H9 (cell line): Measurements from ENCODE around the gene NTRK3. TPM values are rescaled to one million over a fixed set of nuclear protein-coding genes. Genes with fewer than 3 reads are reported as not detected.

Experiments used
- DNase-seq: peaks from one replicate; pipeline ENCODE4 v3.0.0-alpha.2; 2017
- H2AFZ ChIP-seq: one replicate; pipeline ENCODE4 v1.6.1; 2013; ENCODE audit warnings: mild to moderate bottlenecking, low read length, control low read depth, moderate library complexity
- H2AK5ac ChIP-seq: 2 replicates; pipeline ENCODE4 v1.6.1; 2013; ENCODE audit warnings: low read length, control low read depth, mixed read lengths; ENCODE audit not compliant: insufficient read length
- H2BK120ac ChIP-seq: one replicate; pipeline ENCODE4 v1.6.1; 2013; ENCODE audit warnings: low read depth, mild to moderate bottlenecking, low read length, control low read depth, inconsistent platforms; ENCODE audit not compliant: poor library complexity, severe bottlenecking
- H2BK12ac ChIP-seq: 2 replicates; pipeline ENCODE4 v1.6.1; 2013; ENCODE audit warnings: low read length, control low read depth, mixed read lengths, low read depth; ENCODE audit not compliant: insufficient read length
- H2BK15ac ChIP-seq: 2 replicates; pipeline ENCODE4 v1.6.1; 2013; ENCODE audit warnings: low read depth, low read length, control low read depth
- H2BK20ac ChIP-seq: one replicate; pipeline ENCODE4 v1.6.1; 2013; ENCODE audit warnings: low read depth, mild to moderate bottlenecking, low read length, control low read depth, inconsistent platforms; ENCODE audit not compliant: poor library complexity, severe bottlenecking
- H2BK5ac ChIP-seq: 2 replicates; pipeline ENCODE4 v1.6.1; 2013; ENCODE audit warnings: low read length, control low read depth, mixed read lengths; ENCODE audit not compliant: insufficient read length
- H3K14ac ChIP-seq: 2 replicates; pipeline ENCODE4 v1.6.1; 2013; ENCODE audit warnings: low read length, control low read depth; ENCODE audit not compliant: insufficient read depth
- H3K18ac ChIP-seq: 2 replicates; pipeline ENCODE4 v1.6.1; 2013; ENCODE audit warnings: low read depth, mild to moderate bottlenecking, mixed read lengths, low read length, control low read depth; ENCODE audit not compliant: insufficient read length
- H3K23ac ChIP-seq: 2 replicates; pipeline ENCODE4 v1.6.1; 2013; ENCODE audit warnings: low read length, control low read depth, mixed read lengths, low read depth; ENCODE audit not compliant: insufficient read length
- H3K23me2 ChIP-seq: 2 replicates; pipeline ENCODE4 v1.6.1; 2013; ENCODE audit warnings: low read depth, mild to moderate bottlenecking, mixed read lengths, low read length, control low read depth; ENCODE audit not compliant: insufficient read length, poor library complexity, severe bottlenecking
- H3K27ac ChIP-seq: 2 replicates; pipeline ENCODE4 v1.5.1; 2013; ENCODE audit warnings: low read length, control low read depth, mixed read lengths, low read depth; ENCODE audit not compliant: insufficient read length
- H3K27me3 ChIP-seq: 2 replicates; pipeline ENCODE4 v1.6.1; 2013; ENCODE audit warnings: low read length, control low read depth, inconsistent platforms; ENCODE audit not compliant: insufficient read depth
- H3K4ac ChIP-seq: 2 replicates; pipeline ENCODE4 v1.6.1; 2013; ENCODE audit warnings: low read depth, mild to moderate bottlenecking, control low read depth, inconsistent platforms, low read length, moderate library complexity
- H3K4me1 ChIP-seq: 2 replicates; pipeline ENCODE4 v1.6.1; 2013; ENCODE audit warnings: low read length, control low read depth, inconsistent platforms; ENCODE audit not compliant: insufficient read depth
- H3K4me2 ChIP-seq: 2 replicates; pipeline ENCODE4 v1.6.1; 2013; ENCODE audit warnings: low read length, control low read depth, mixed read lengths; ENCODE audit not compliant: insufficient read length, insufficient read depth
- H3K56ac ChIP-seq: 2 replicates; pipeline ENCODE4 v1.6.1; 2013; ENCODE audit warnings: low read depth, mild to moderate bottlenecking, mixed read lengths, low read length, control low read depth; ENCODE audit not compliant: insufficient read length
- H3K79me1 ChIP-seq: 2 replicates; pipeline ENCODE4 v1.6.1; 2013; ENCODE audit warnings: low read depth, mild to moderate bottlenecking, moderate library complexity, low read length, control low read depth, inconsistent platforms; ENCODE audit not compliant: insufficient read depth, poor library complexity, severe bottlenecking
- H3K79me2 ChIP-seq: 2 replicates; pipeline ENCODE4 v1.6.1; 2013; ENCODE audit warnings: low read length, control low read depth, inconsistent platforms; ENCODE audit not compliant: insufficient read depth
- H3K9ac ChIP-seq: 2 replicates; pipeline ENCODE4 v1.6.1; 2013; ENCODE audit warnings: low read length, control low read depth, mixed read lengths; ENCODE audit not compliant: insufficient read length; ENCODE audit errors: extremely low read depth
- H3K9me3 ChIP-seq: one replicate; pipeline ENCODE4 v1.6.1; 2013; ENCODE audit warnings: low read depth, low read length, inconsistent platforms; ENCODE audit not compliant: control insufficient read depth
- H3T11ph ChIP-seq: one replicate; pipeline ENCODE4 v1.6.1; 2013; ENCODE audit warnings: mild to moderate bottlenecking, low read length, control low read depth, inconsistent platforms
- H4K20me1 ChIP-seq: one replicate; pipeline ENCODE4 v1.6.1; 2013; ENCODE audit not compliant: control insufficient read depth, insufficient read length, insufficient read depth
- H4K5ac ChIP-seq: 2 replicates; pipeline ENCODE4 v1.6.1; 2013; ENCODE audit warnings: low read depth, mild to moderate bottlenecking, mixed read lengths, low read length, control low read depth; ENCODE audit not compliant: insufficient read length
- H4K8ac ChIP-seq: replicated peaks from 2 replicates; pipeline ENCODE4 v1.6.1; 2013; ENCODE audit warnings: low read length, control low read depth, mixed read lengths, low read depth; ENCODE audit not compliant: insufficient read length
- H4K91ac ChIP-seq: 2 replicates; pipeline ENCODE4 v1.6.1; 2013; ENCODE audit warnings: low read depth, mild to moderate bottlenecking, moderate library complexity, mixed read lengths, low read length, control low read depth; ENCODE audit not compliant: insufficient read length
- H3K27ac Mint-ChIP-seq, 3 experiments: 2 replicates in 2 of 3; 3 replicates in 1 of 3; pipeline ENCODE4 v1.8.0; 2020 to 2021; ENCODE audit warnings: mixed read lengths in 3 of 3, mild to moderate bottlenecking in 1 of 3, moderate library complexity in 1 of 3
- H3K27me3 Mint-ChIP-seq: 2 replicates; pipeline ENCODE4 v1.8.0; 2021; ENCODE audit warnings: low read depth, mild to moderate bottlenecking, moderate library complexity, mixed read lengths
- H3K36me3 Mint-ChIP-seq, 3 experiments: 2 replicates in 2 of 3; 3 replicates in 1 of 3; pipeline ENCODE4 v1.8.0; 2020 to 2021; ENCODE audit warnings: low read depth in 3 of 3, mixed read lengths in 3 of 3; ENCODE audit not compliant: insufficient read depth in 1 of 3
- H3K4me1 Mint-ChIP-seq, 2 experiments: 2 replicates each; pipeline ENCODE4 v1.8.0; 2020; ENCODE audit warnings: mixed read lengths in 2 of 2
- H3K4me3 Mint-ChIP-seq, 2 experiments: 2 replicates in 1 of 2; 3 replicates in 1 of 2; pipeline ENCODE4 v1.8.0; 2020 to 2021; ENCODE audit warnings: mild to moderate bottlenecking in 2 of 2, mixed read lengths in 2 of 2, moderate library complexity in 1 of 2
- H3K9me3 Mint-ChIP-seq, 2 experiments: 2 replicates in 1 of 2; 3 replicates in 1 of 2; pipeline ENCODE4 v1.8.0; 2020; ENCODE audit warnings: mild to moderate bottlenecking in 2 of 2, mixed read lengths in 2 of 2, moderate library complexity in 1 of 2
- WGBS: extraction: QIAGEN DNeasy Blood & Tissue Kit; methylation state at CpG from one replicate; pipeline ENCODE4 v1.1.7; 2013; ENCODE audit warnings: missing lambda C conversion rate, low lambda C conversion rate, mixed read lengths; ENCODE audit not compliant: insufficient read length; ENCODE audit errors: extremely low coverage; 5-methylcytosine and 5-hydroxymethylcytosine counted together
- total RNA-seq: library from RNA; stranded (reverse); gene quantifications from 2 replicates; pipeline ENCODE4 v1.2.1, GENCODE V29; 2021
- TF ChIP-seq, protein P1 (sequence below): fragments of 200-600 bp; sonication (generic); conservative IDR thresholded peaks from 3 replicates; pipeline ENCODE4 v1.8.0; 2021; ENCODE audit warnings: antibody characterized with exemption, mild to moderate bottlenecking

Gene NTRK3
- total RNA-seq, 1 experiment from 2014 or later: 2.5 TPM

DNA sequence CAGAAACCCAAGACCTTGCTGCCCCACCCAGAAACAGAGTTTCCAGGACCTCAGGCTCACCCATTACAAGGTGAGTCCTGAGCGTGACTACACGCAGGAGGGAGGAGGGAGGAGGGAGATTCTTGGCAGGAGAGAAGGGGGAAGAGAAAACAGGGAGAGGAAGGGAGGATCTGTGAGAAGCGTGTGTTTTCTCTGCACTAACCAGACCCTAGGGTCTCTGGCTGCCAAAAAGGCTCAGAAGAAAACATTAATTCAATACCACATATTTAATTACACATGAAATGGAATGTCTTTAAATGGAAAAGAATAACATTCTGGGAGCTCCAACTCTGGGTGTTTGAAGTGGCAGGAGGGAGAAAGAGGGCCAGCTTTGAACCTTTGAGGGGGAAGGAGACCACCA lies 309.0 kb downstream of the NTRK3 start:
- H4K91ac ChIP-seq: no peak overlapping the region
- H3K79me2 ChIP-seq: no peaks in the 10 kb centered on the region
- no peak overlapping the region for H3K9ac ChIP-seq
- no peak overlapping the region for H3T11ph ChIP-seq
- no peaks in the 10 kb centered on the region for H4K20me1 ChIP-seq
- DNase-seq: no peak
- Mint-ChIP-seq H3K9me3 (no peaks in the 10 kb centered on the region; a peak in 1 of 5 replicates), H3K27ac (no peak overlapping the region), H3K27me3 (peaks cover 5% of the 10 kb centered on the region), H3K36me3 (no peaks in the 10 kb centered on the region), H3K4me1 (no peaks in the 10 kb centered on the region), H3K4me3 (no peak overlapping the region)
- no peak overlapping the region for H3K14ac ChIP-seq
- no peak overlapping the region for H2AK5ac ChIP-seq
- H2BK15ac ChIP-seq: no peak overlapping the region
- H4K5ac ChIP-seq: no peak overlapping the region
- no peak overlapping the region for H2BK12ac ChIP-seq
- H3K23ac ChIP-seq: no peak overlapping the region
- no peak overlapping the region for H3K4ac ChIP-seq
- no peak overlapping the region for H4K8ac ChIP-seq
- no peak overlapping the region for H3K56ac ChIP-seq
- TF ChIP-seq, protein P1, sequence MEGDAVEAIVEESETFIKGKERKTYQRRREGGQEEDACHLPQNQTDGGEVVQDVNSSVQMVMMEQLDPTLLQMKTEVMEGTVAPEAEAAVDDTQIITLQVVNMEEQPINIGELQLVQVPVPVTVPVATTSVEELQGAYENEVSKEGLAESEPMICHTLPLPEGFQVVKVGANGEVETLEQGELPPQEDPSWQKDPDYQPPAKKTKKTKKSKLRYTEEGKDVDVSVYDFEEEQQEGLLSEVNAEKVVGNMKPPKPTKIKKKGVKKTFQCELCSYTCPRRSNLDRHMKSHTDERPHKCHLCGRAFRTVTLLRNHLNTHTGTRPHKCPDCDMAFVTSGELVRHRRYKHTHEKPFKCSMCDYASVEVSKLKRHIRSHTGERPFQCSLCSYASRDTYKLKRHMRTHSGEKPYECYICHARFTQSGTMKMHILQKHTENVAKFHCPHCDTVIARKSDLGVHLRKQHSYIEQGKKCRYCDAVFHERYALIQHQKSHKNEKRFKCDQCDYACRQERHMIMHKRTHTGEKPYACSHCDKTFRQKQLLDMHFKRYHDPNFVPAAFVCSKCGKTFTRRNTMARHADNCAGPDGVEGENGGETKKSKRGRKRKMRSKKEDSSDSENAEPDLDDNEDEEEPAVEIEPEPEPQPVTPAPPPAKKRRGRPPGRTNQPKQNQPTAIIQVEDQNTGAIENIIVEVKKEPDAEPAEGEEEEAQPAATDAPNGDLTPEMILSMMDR: no peak
- no peak overlapping the region for H2BK5ac ChIP-seq
- no peaks in the 10 kb centered on the region for H3K23me2 ChIP-seq
- H3K18ac ChIP-seq: no peak overlapping the region
- no peaks in the 10 kb centered on the region for H3K9me3 ChIP-seq
- no CpG with 5 or more reads among the region's 3 CpGs for WGBS
- H3K4me1 ChIP-seq: no peaks in the 10 kb centered on the region
- no peak overlapping the region for H3K27ac ChIP-seq
- H2AFZ ChIP-seq: no peak overlapping the region
- H2BK20ac ChIP-seq: no peak overlapping the region
- H3K27me3 ChIP-seq: no peaks in the 10 kb centered on the region
- no peak overlapping the region for H3K4me2 ChIP-seq
- no peaks in the 10 kb centered on the region for H3K79me1 ChIP-seq
- no peak overlapping the region for H2BK120ac ChIP-seq
